DOHH2 (cell line): ENCODE results near the gene MVB12B.

Experiments
- H3F3A ChIP-seq: fragments of 200-600 bp; sonication (generic), shearing (Covaris generic); 2 replicates; pipeline ENCODE4 v1.6.0; 2016; ENCODE audit warnings: antibody characterized with exemption, mild to moderate bottlenecking; ENCODE audit not compliant: control insufficient read depth, insufficient read depth
- H3K27ac ChIP-seq: fragments of 200-600 bp; sonication (generic); 2 replicates; pipeline ENCODE4 v1.5.1; 2014; ENCODE audit warnings: low read depth, mild to moderate bottlenecking, low read length, moderate library complexity
- H3K27me3 ChIP-seq: fragments of 200-600 bp; sonication (generic); 2 replicates; pipeline ENCODE4 v1.6.1; 2014; ENCODE audit warnings: mild to moderate bottlenecking, low read length, mixed read lengths; ENCODE audit not compliant: control insufficient read depth
- H3K36me3 ChIP-seq: fragments of 200-600 bp; sonication (generic); 2 replicates; pipeline ENCODE4 v1.6.1; 2014; ENCODE audit warnings: mild to moderate bottlenecking, low read length, moderate library complexity, mixed read lengths; ENCODE audit not compliant: control insufficient read depth
- H3K4me1 ChIP-seq: fragments of 200-600 bp; sonication (generic); 2 replicates; pipeline ENCODE4 v1.6.1; 2014; ENCODE audit warnings: mild to moderate bottlenecking, low read length, mixed read lengths; ENCODE audit not compliant: control insufficient read depth
- H3K4me2 ChIP-seq: fragments of 200-600 bp; sonication (generic); 2 replicates; pipeline ENCODE4 v1.6.0; 2014; ENCODE audit warnings: mild to moderate bottlenecking, low read length, moderate library complexity
- H3K4me3 ChIP-seq: fragments of 200-600 bp; sonication (generic); 2 replicates; pipeline ENCODE4 v1.5.1; 2014; ENCODE audit warnings: mild to moderate bottlenecking, low read length, mixed read lengths
- H3K79me2 ChIP-seq: fragments of 200-600 bp; sonication (generic); 2 replicates; pipeline ENCODE4 v1.6.1; 2014; ENCODE audit warnings: mild to moderate bottlenecking, low read length, mixed read lengths; ENCODE audit not compliant: control insufficient read depth
- H3K9me2 ChIP-seq: fragments of 200-600 bp; sonication (generic); replicated peaks from 2 replicates; pipeline ENCODE4 v1.6.1; 2014; ENCODE audit warnings: mild to moderate bottlenecking, low read length, mixed read lengths; ENCODE audit not compliant: control insufficient read depth
- H3K9me3 ChIP-seq: fragments of 200-600 bp; sonication (generic); 2 replicates; pipeline ENCODE4 v1.6.1; 2014; ENCODE audit warnings: antibody characterized with exemption, low read length, mixed read lengths; ENCODE audit not compliant: control insufficient read depth, insufficient read depth
- H4K20me1 ChIP-seq: fragments of 200-600 bp; sonication (generic); 2 replicates; pipeline ENCODE4 v1.6.0; 2014; ENCODE audit warnings: low read depth, mild to moderate bottlenecking, antibody characterized with exemption, low read length, moderate library complexity; ENCODE audit not compliant: control insufficient read depth, insufficient read depth
- CTCF ChIP-seq: fragments of 200-600 bp; sonication (generic); IDR thresholded peaks from one replicate; pipeline ENCODE4 v1.5.1; 2014; ENCODE audit warnings: antibody characterized with exemption, mild to moderate bottlenecking, low read depth, low read length; ENCODE audit not compliant: poor library complexity, severe bottlenecking
- EZH2phosphoT487 ChIP-seq: fragments of 200-600 bp; sonication (generic); IDR thresholded peaks from 2 replicates; pipeline ENCODE4 v1.6.1; 2017; ENCODE audit warnings: borderline replicate concordance, mild to moderate bottlenecking, antibody characterized with exemption, low read length, moderate library complexity, mixed read lengths

The MVB12B gene

GRCh38 chr9:126411225-126411947 lies 84.8 kb downstream of the MVB12B start:
- Histone ChIP-seq H3K4me2 (peak overlapping the region; percentile 51), H3K4me3 (peak overlapping the region; percentile 30), H3K9me2 (no peaks in the 10 kb centered on the region), H3K9me3 (no peaks in the 10 kb centered on the region), H3K4me1 (peaks cover 29% of the 10 kb centered on the region), H3K36me3 (no peaks in the 10 kb centered on the region), H3K79me2 (no peaks in the 10 kb centered on the region), H4K20me1 (0 out of 2 replicates have a peak, but pooled peaks cover 5% of the 10 kb centered on the region), H3F3A (no peaks in the 10 kb centered on the region), H3K27ac (no peak overlapping the region), H3K27me3 (peaks cover 12% of the 10 kb centered on the region)
- TF ChIP-seq EZH2phosphoT487: no peak
- TF ChIP-seq CTCF: no peak

GRCh38 chr9:126411948-126412284 lies 85.3 kb downstream of the MVB12B start:
- no peaks in the 10 kb centered on the region for H3F3A ChIP-seq
- peak overlapping the region; percentile 30 for H3K4me3 ChIP-seq
- H3K4me2 ChIP-seq: peak overlapping the region; percentile 51

GRCh38 chr9:126412905-126413304 lies 86.3 kb downstream of the MVB12B start:
- H3K9me2 ChIP-seq: no peaks in the 10 kb centered on the region
- H3K79me2 ChIP-seq: no peaks in the 10 kb centered on the region
- no peak overlapping the region for H3K4me2 ChIP-seq
- H3K4me1 ChIP-seq: peaks cover 29% of the 10 kb centered on the region
- 0 out of 2 replicates have a peak, but pooled peaks cover 5% of the 10 kb centered on the region for H4K20me1 ChIP-seq
- peaks cover 9% of the 10 kb centered on the region for H3K27me3 ChIP-seq
- no peak overlapping the region for H3K27ac ChIP-seq
- no peaks in the 10 kb centered on the region for H3F3A ChIP-seq
- TF ChIP-seq CTCF (no peak), EZH2phosphoT487 (no peak)
- no peaks in the 10 kb centered on the region for H3K9me3 ChIP-seq
- no peaks in the 10 kb centered on the region for H3K36me3 ChIP-seq
- no peak overlapping the region for H3K4me3 ChIP-seq

More at GRCh38 chr9:126411948-126412284, 85.3 kb downstream of the MVB12B start:
- 0 out of 2 replicates have a peak, but pooled peaks cover 5% of the 10 kb centered on the region for H4K20me1 ChIP-seq
- H3K27me3 ChIP-seq: peaks cover 11% of the 10 kb centered on the region
- no peak overlapping the region for H3K27ac ChIP-seq
- no peaks in the 10 kb centered on the region for H3K9me2 ChIP-seq
- H3K36me3 ChIP-seq: no peaks in the 10 kb centered on the region
- no peaks in the 10 kb centered on the region for H3K79me2 ChIP-seq
- no peak for TF ChIP-seq EZH2phosphoT487
- TF ChIP-seq CTCF: no peak
- peaks cover 29% of the 10 kb centered on the region for H3K4me1 ChIP-seq
- no peaks in the 10 kb centered on the region for H3K9me3 ChIP-seq
